Astrocyte (in vitro differentiated cells and primary cell): ENCODE data around the gene HACL1. TPM values are rescaled to one million over a fixed set of nuclear protein-coding genes. Genes with fewer than 3 reads are reported as not detected.

Experiments used
- DNase-seq: peaks from one replicate; pipeline ENCODE4 v3.0.0-alpha.2; 2010; ENCODE audit warnings: low read depth
- FAIRE-seq: peaks from 2 replicates; lab custom pipeline; 2011; peaks lifted over from hg19 to GRCh38; lab: Jason Lieb, UNC
- H2AFZ ChIP-seq: 2 replicates; pipeline ENCODE4 v1.6.0; 2012; ENCODE audit warnings: low read depth, low read length, inconsistent platforms
- H3K27ac ChIP-seq: 2 replicates; pipeline ENCODE4 v1.5.1; 2011; ENCODE audit warnings: low read depth, low read length, inconsistent platforms
- H3K27me3 ChIP-seq: 2 replicates; pipeline ENCODE4 v1.6.0; 2011; ENCODE audit warnings: low read length, inconsistent platforms; ENCODE audit not compliant: insufficient read depth
- H3K36me3 ChIP-seq: 2 replicates; pipeline ENCODE4 v1.5.1; 2011; ENCODE audit warnings: low read length, inconsistent platforms; ENCODE audit not compliant: insufficient read depth
- H3K4me1 ChIP-seq: 2 replicates; pipeline ENCODE4 v1.5.1; 2011; ENCODE audit warnings: low read length, inconsistent platforms; ENCODE audit not compliant: insufficient read depth
- H3K4me2 ChIP-seq: 2 replicates; pipeline ENCODE4 v1.6.0; 2012; ENCODE audit warnings: low read length, inconsistent platforms
- H3K4me3 ChIP-seq: 2 replicates; pipeline ENCODE4 v1.5.1; 2011; ENCODE audit warnings: low read depth, mild to moderate bottlenecking, low read length, inconsistent platforms; ENCODE audit not compliant: insufficient read depth
- H3K79me2 ChIP-seq: 2 replicates; pipeline ENCODE4 v1.6.0; 2012; ENCODE audit warnings: mild to moderate bottlenecking, low read length, inconsistent platforms; ENCODE audit not compliant: insufficient read depth
- H3K9ac ChIP-seq: 2 replicates; pipeline ENCODE4 v1.6.0; 2012; ENCODE audit warnings: mild to moderate bottlenecking, low read length, inconsistent platforms
- H3K9me3 ChIP-seq: 2 replicates; pipeline ENCODE4 v1.5.1; 2012; ENCODE audit warnings: low read depth, mild to moderate bottlenecking, low read length, inconsistent platforms; ENCODE audit not compliant: insufficient read depth
- H4K20me1 ChIP-seq: 2 replicates; pipeline ENCODE4 v1.6.0; 2012; ENCODE audit warnings: low read length, inconsistent platforms; ENCODE audit not compliant: insufficient read depth
- H3K27ac Mint-ChIP-seq: one replicate; pipeline ENCODE4 v1.8.0; 2021; ENCODE audit warnings: mild to moderate bottlenecking, mixed read lengths; ENCODE audit not compliant: unreplicated experiment
- H3K27me3 Mint-ChIP-seq: one replicate; pipeline ENCODE4 v1.8.0; 2021; ENCODE audit warnings: low read depth, mixed read lengths; ENCODE audit not compliant: unreplicated experiment
- H3K36me3 Mint-ChIP-seq: one replicate; pipeline ENCODE4 v1.8.0; 2021; ENCODE audit warnings: low read depth, mixed read lengths; ENCODE audit not compliant: unreplicated experiment
- H3K4me1 Mint-ChIP-seq: one replicate; pipeline ENCODE4 v1.8.0; 2021; ENCODE audit warnings: low read depth, mixed read lengths; ENCODE audit not compliant: unreplicated experiment
- H3K4me3 Mint-ChIP-seq: one replicate; pipeline ENCODE4 v1.8.0; 2021; ENCODE audit warnings: mild to moderate bottlenecking, moderate library complexity, mixed read lengths; ENCODE audit not compliant: unreplicated experiment
- H3K9me3 Mint-ChIP-seq: one replicate; pipeline ENCODE4 v1.8.0; 2021; ENCODE audit warnings: mild to moderate bottlenecking, mixed read lengths; ENCODE audit not compliant: unreplicated experiment
- CTCF ChIP-seq: IDR thresholded peaks from 2 replicates; pipeline ENCODE4 v1.5.1; 2011; ENCODE audit warnings: low read depth, mild to moderate bottlenecking, inconsistent platforms, low read length, moderate library complexity; ENCODE audit not compliant: insufficient read depth
- EZH2 ChIP-seq: IDR thresholded peaks from 2 replicates; pipeline ENCODE4 v1.6.1; 2012; ENCODE audit warnings: mild to moderate bottlenecking, low read length, inconsistent platforms; ENCODE audit not compliant: insufficient read depth
- total RNA-seq: library from RNA; stranded (reverse); gene quantifications from 2 replicates; pipeline ENCODE4 v1.2.1, GENCODE V29; 2021

HACL1 gene
- total RNA-seq, 1 donor from 2014 or later: 17.8 TPM

- H3K9ac ChIP-seq: no peak overlapping the region
- DNase-seq: no peak
- FAIRE-seq: no peak
- no peak overlapping the region for H3K4me3 ChIP-seq
- Mint-ChIP-seq H3K27me3 (peaks cover 2% of the 10 kb centered on the region), H3K27ac (no peak overlapping the region), H3K36me3 (no peaks in the 10 kb centered on the region), H3K9me3 (no peaks in the 10 kb centered on the region), H3K4me3 (no peak overlapping the region), H3K4me1 (peaks cover 24% of the 10 kb centered on the region)
- no peaks in the 10 kb centered on the region for H3K9me3 ChIP-seq
- no peaks in the 10 kb centered on the region for H3K27me3 ChIP-seq
- no peaks in the 10 kb centered on the region for H4K20me1 ChIP-seq
- H2AFZ ChIP-seq: no peak overlapping the region
- no peaks in the 10 kb centered on the region for H3K79me2 ChIP-seq
- no peak overlapping the region for H3K4me2 ChIP-seq
- H3K36me3 ChIP-seq: no peaks in the 10 kb centered on the region
- no peak for TF ChIP-seq EZH2
- no peak for TF ChIP-seq CTCF
- H3K27ac ChIP-seq: no peak overlapping the region
- no peaks in the 10 kb centered on the region for H3K4me1 ChIP-seq
Measured at GRCh38 chr3:15519096-15519495, 82.3 kb downstream of the HACL1 start.

- H3K36me3 Mint-ChIP-seq: no peaks in the 10 kb centered on the region
- no peak overlapping the region for H3K27ac ChIP-seq
- DNase-seq (no peak), FAIRE-seq (no peak)
- H3K27ac Mint-ChIP-seq: no peak overlapping the region
- H3K36me3 ChIP-seq: no peaks in the 10 kb centered on the region
- H3K9ac ChIP-seq: no peak overlapping the region
- no peak overlapping the region for H2AFZ ChIP-seq
- no peak overlapping the region for H3K4me2 ChIP-seq
- no peak overlapping the region for H3K4me3 Mint-ChIP-seq
- H3K9me3 Mint-ChIP-seq: no peaks in the 10 kb centered on the region
- H4K20me1 ChIP-seq: no peaks in the 10 kb centered on the region
- H3K27me3 ChIP-seq: no peaks in the 10 kb centered on the region
- H3K79me2 ChIP-seq: no peaks in the 10 kb centered on the region
- no peak overlapping the region for H3K4me3 ChIP-seq
- peaks cover 2% of the 10 kb centered on the region for H3K4me1 ChIP-seq
- peaks cover 7% of the 10 kb centered on the region for H3K27me3 Mint-ChIP-seq
- peaks cover 5% of the 10 kb centered on the region for H3K4me1 Mint-ChIP-seq
- TF ChIP-seq CTCF: no peak
- TF ChIP-seq EZH2: no peak
- H3K9me3 ChIP-seq: no peaks in the 10 kb centered on the region
Measured at GRCh38 chr3:15514663-15515340, 86.6 kb downstream of the HACL1 start.
